ENCODE measurements around the gene SHROOM1. TPM values are rescaled to one million over a fixed set of nuclear protein-coding genes. Genes with fewer than 3 reads are reported as not detected.
A peak's percentile ranks its signal among the peaks of the same experiment; 100 is the strongest.

The SHROOM1 gene
- total and polyA plus RNA-seq, 2 donors (not counting 1 experiment from before 2014, with no cell fraction given), result 1.3 to 2.3 TPM

- ChIA-PET CTCF (interaction anchor here (1.1 to 3.3 kb wide), 4 partner anchors 8 to 315 kb away, joined by 3 to 18 read pairs (median 4); partner anchors contain the start of gene SHROOM1), POLR2A (no interaction called here)
- H4K20me1 ChIP-seq (ENCODE audit: control insufficient read depth, insufficient read depth, low read length, poor library complexity, severe bottlenecking), result no peaks in the 10 kb centered on the region
- ATAC-seq (ENCODE audit: low read depth) (no peak), DNase-seq (no peak)
- H3K27me3 Mint-ChIP-seq, result peaks cover 33% of the 10 kb centered on the region
- H3K4me3 Mint-ChIP-seq, result peak overlapping the region; percentile 55
- peaks cover 0 to 45% (median 28%) of the 10 kb centered on the region in 4 experiments for H3K27me3 ChIP-seq (replicated peaks in 1 of 4; ENCODE audit: control extremely low read depth in 1 of 4, control insufficient read depth in 3 of 4, insufficient read depth in 4 of 4, low read length in 3 of 4)
- H3K4me1 Mint-ChIP-seq, result peaks cover 22% of the 10 kb centered on the region
- no peaks in the 10 kb centered on the region for H3K79me2 ChIP-seq (ENCODE audit: control insufficient read depth, insufficient read depth, low read length)
- no peak overlapping the region for H3K27ac Mint-ChIP-seq
- H3K27ac ChIP-seq (ENCODE audit: low read length in 2 of 2), result no peak overlapping the region
- H2AFZ ChIP-seq (ENCODE audit: insufficient read depth, low read depth, low read length, poor library complexity, severe bottlenecking), result no peak overlapping the region
- TF ChIP-seq EZH2 (IDR thresholded peaks at IDR 0.05; ENCODE audit: borderline replicate concordance, insufficient read depth, low read depth, low read length, poor library complexity, severe bottlenecking) (no peak), CTCF (IDR thresholded peaks at IDR 0.05) (no peak)
- peaks cover 24% of the 10 kb centered on the region in 2 donors for H3K4me1 ChIP-seq (ENCODE audit: control insufficient read depth in 2 of 2, insufficient read depth in 2 of 2, low read length in 2 of 2)
- H3K4me3 ChIP-seq (ENCODE audit: control extremely low read depth in 1 of 5, extremely low read depth in 1 of 5, insufficient read depth in 1 of 5, low read depth in 2 of 5, low read length in 4 of 5), result no peak overlapping the region
- peaks cover 0 to 5% (median 1%) of the 10 kb centered on the region in 3 donors for H3K9me3 ChIP-seq (ENCODE audit: control extremely low read depth in 1 of 3, control insufficient read depth in 2 of 3, insufficient read depth in 1 of 3, low read length in 2 of 3)
- no peaks in the 10 kb centered on the region for H3K9me3 Mint-ChIP-seq (ENCODE audit: insufficient read depth)
- no peaks in the 10 kb centered on the region for H3K36me3 ChIP-seq (replicated peaks in 1 of 2; ENCODE audit: control extremely low read depth in 1 of 2, control insufficient read depth in 1 of 2, extremely low read depth in 1 of 2, insufficient read depth in 2 of 2, low read length in 1 of 2)
- no peak overlapping the region for H3K4me2 ChIP-seq (replicated peaks; ENCODE audit: low read depth, low read length, poor library complexity, severe bottlenecking)
- H3K9ac ChIP-seq (ENCODE audit: low read length), result no peak overlapping the region
- WGBS (ENCODE audit: insufficient coverage), result no CpG with 5 or more reads among the region's 1 CpG
- intact Hi-C loops (cut with micrococcal nuclease), result no loop called here
Observed at GRCh38 chr5:132815454-132815853, 15.0 kb downstream of the SHROOM1 start.

GRCh38 chr5:132814503-132815294, 15.7 kb downstream of the SHROOM1 start:
- WGBS (ENCODE audit: insufficient coverage), result 72% methylated on average over 81 of the region's 81 CpGs
- Histone ChIP-seq H3K27me3 (replicated peaks in 1 of 4; ENCODE audit: control extremely low read depth in 1 of 4, control insufficient read depth in 3 of 4, insufficient read depth in 4 of 4, low read length in 3 of 4) (peaks cover 0 to 44% (median 27%) of the 10 kb centered on the region in 4 experiments), H4K20me1 (ENCODE audit: control insufficient read depth, insufficient read depth, low read length, poor library complexity, severe bottlenecking) (no peaks in the 10 kb centered on the region), H3K27ac (ENCODE audit: low read length in 2 of 2) (no peak overlapping the region), H2AFZ (ENCODE audit: insufficient read depth, low read depth, low read length, poor library complexity, severe bottlenecking) (peak overlapping the region; percentile 75), H3K4me2 (replicated peaks; ENCODE audit: low read depth, low read length, poor library complexity, severe bottlenecking) (peak overlapping the region; percentile 91), H3K79me2 (ENCODE audit: control insufficient read depth, insufficient read depth, low read length) (no peaks in the 10 kb centered on the region), H3K4me3 (ENCODE audit: control extremely low read depth in 1 of 5, extremely low read depth in 1 of 5, insufficient read depth in 1 of 5, low read depth in 2 of 5, low read length in 4 of 5) (no peak overlapping the region), H3K9me3 (ENCODE audit: control extremely low read depth in 1 of 3, control insufficient read depth in 2 of 3, insufficient read depth in 1 of 3, low read length in 2 of 3) (peaks cover 0 to 5% (median 1%) of the 10 kb centered on the region in 3 donors), H3K4me1 (ENCODE audit: control insufficient read depth in 2 of 2, insufficient read depth in 2 of 2, low read length in 2 of 2) (peaks cover 17 to 21% of the 10 kb centered on the region in 2 donors), H3K9ac (ENCODE audit: low read length) (no peak overlapping the region), H3K36me3 (replicated peaks in 1 of 2; ENCODE audit: control extremely low read depth in 1 of 2, control insufficient read depth in 1 of 2, extremely low read depth in 1 of 2, insufficient read depth in 2 of 2, low read length in 1 of 2) (no peaks in the 10 kb centered on the region)
- no peak for DNase-seq
- intact Hi-C loops (cut with micrococcal nuclease), result no loop called here
- ChIA-PET POLR2A (no interaction called here), CTCF (interaction anchor here (1.1 to 3.3 kb wide), 4 partner anchors 9 to 314 kb away, joined by 3 to 18 read pairs (median 4); partner anchors contain the start of gene SHROOM1)
- Mint-ChIP-seq H3K27me3 (peaks cover 35% of the 10 kb centered on the region), H3K9me3 (ENCODE audit: insufficient read depth) (no peaks in the 10 kb centered on the region), H3K4me3 (peak overlapping the region; percentile 55), H3K27ac (peak overlapping the region; percentile 15), H3K4me1 (peaks cover 16% of the 10 kb centered on the region)
- TF ChIP-seq CTCF (IDR thresholded peaks at IDR 0.05), result no peak
- TF ChIP-seq EZH2 (IDR thresholded peaks at IDR 0.05; ENCODE audit: borderline replicate concordance, insufficient read depth, low read depth, low read length, poor library complexity, severe bottlenecking), result no peak
- no peak for ATAC-seq (ENCODE audit: low read depth)

Measured in B cell (primary cell).